Raji (cell line): ENCODE results near the gene SETD2.

Source experiments
- POLR2A ChIP-seq: IDR thresholded peaks from 2 replicates; pipeline ENCODE4 v1.6.1; 2011; ENCODE audit warnings: low read depth, low read length, control low read depth; ENCODE audit not compliant: insufficient read depth

Gene SETD2

DNA sequence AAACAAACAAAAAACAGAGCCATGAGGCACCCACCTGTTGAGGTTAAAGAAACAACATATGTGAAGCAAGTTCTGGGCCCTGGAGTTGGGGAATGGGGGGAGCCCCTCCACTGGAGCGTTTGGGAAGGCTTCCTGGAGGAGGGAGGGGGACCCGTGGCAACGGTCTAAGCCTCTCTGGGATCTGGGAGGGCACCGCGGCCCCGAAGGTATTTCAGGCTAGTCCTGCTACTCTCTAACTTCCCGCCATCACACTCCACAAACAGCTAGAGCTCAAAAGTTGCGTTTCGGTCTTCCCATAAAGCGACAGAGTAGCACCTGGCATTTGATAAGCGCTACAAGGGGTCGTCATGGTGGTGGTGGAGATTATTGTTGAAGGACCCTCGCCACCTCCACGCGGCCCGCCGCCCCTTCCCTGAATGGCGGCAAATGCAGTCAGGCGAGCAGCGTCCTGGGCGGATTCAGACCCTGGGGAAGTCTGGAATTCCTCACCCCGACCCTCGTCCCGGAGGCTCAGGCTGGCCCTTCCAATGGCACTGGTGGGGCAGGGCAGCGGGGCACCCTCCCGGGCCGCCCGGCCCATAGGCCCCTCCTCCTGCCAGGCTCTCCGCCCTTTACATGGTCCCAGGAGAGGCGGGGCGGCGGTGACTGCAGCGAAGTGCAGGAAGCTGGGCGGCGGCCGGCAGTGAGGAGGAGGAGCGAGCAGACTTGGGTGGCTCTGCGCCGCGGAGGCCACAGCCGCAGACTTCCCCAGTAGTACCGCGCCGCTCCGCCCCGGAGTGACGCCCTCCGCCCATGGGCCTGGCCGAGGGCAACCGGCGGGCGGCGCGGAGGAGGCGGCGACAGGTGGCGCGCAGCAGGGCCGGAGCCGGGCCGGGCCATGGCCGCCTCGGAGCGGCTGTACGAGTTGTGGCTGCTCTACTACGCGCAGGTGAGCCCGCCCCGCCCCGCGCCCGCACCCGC, 184.6 kb downstream of the SETD2 start, which contains the start of gene NBEAL2:
Gene NBEAL2, plus strand, starts transcription at position 682 of the 960 bp plus-strand sequence. Its CDS starts 196 bp downstream, at position 878.
- TF ChIP-seq POLR2A, result peak; percentile 84

DNA sequence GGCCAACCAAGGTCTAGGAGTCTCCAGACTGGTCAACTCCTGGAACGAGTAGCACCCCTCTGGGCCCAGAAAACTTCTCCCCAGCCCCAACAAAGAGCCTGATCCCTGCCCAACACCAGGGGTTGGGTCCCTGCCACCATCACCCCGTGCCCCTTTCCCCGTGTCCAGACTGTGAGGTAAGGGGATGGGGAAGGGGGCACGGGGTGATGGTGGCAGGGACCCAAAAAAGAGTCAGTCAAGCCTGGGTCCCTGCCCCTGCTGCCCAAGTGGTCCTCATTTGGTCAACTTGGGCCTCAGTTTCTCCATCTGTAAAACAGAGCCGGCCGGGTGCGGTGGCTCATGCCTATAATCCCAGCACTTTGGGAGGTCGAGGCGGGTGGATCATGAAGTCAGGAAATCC, 185.5 kb downstream of the SETD2 start:
- TF ChIP-seq POLR2A, result no peak

DNA sequence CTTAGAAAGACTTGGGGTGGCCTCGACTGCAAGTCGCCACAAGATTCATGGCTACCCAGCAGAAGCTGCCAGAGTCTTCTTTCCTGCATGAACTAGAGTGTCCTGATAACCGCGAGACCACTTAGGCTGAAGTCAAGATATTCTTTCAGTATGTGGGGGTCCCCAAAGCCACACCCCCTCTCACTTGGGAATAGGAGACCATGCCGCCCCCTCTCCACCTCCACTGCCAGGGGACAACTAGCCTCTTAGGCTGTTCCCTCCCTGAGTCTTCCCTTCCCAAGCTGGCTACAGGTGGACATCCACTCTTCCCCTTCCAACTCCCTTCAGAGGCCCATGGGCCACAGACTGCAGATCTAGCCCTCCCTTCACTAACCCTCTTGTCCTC, 186.1 kb downstream of the SETD2 start:
- TF ChIP-seq POLR2A, result no peak

DNA sequence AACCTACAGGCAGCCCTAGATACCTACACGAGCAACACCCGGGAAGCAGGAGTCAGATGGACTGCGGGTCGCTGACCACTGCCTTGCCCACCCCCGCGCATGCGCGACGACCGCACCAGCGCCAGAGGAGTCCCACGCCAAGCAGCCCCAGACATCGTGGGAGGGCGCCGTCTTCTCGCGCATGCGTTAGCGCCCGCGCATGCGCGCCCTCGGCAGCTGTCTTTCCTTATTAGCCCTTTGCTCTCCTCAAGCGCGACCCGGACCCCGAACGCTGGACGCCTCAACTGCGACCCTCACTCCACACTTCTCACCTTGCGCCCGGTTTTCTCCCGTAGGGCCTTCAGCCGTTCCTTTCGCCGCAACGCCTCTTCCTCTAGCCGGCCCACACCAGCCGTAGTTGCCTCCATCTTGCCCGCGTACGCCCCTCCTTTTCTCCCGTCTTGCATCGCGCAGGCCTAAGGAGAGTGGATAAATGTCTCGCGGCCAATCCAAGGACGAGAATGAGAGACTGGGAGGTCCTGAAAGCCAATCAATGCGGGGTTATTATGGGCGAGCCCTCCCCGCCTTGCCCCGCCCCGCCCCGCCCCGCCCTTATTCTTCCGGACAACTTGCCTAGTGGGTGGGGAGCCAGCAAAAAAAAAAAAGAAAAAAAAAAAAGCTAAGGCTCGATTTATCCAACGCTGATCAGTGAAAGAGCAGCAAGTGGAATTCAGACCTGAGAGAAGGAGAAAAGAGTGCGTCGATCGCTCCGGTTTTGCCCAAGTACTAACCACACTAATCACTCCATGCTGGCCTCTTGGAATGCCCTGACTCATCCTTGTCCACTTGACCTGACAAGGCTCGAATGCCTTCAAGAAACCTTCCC, 187.4 kb downstream of the SETD2 start, which contains the start of gene CCDC12:
Gene CCDC12, minus strand, starts transcription at position 420 of the 865 bp plus-strand sequence. Its CDS starts 13 bp downstream, at position 407.
- peak; percentile 85 for TF ChIP-seq POLR2A

DNA sequence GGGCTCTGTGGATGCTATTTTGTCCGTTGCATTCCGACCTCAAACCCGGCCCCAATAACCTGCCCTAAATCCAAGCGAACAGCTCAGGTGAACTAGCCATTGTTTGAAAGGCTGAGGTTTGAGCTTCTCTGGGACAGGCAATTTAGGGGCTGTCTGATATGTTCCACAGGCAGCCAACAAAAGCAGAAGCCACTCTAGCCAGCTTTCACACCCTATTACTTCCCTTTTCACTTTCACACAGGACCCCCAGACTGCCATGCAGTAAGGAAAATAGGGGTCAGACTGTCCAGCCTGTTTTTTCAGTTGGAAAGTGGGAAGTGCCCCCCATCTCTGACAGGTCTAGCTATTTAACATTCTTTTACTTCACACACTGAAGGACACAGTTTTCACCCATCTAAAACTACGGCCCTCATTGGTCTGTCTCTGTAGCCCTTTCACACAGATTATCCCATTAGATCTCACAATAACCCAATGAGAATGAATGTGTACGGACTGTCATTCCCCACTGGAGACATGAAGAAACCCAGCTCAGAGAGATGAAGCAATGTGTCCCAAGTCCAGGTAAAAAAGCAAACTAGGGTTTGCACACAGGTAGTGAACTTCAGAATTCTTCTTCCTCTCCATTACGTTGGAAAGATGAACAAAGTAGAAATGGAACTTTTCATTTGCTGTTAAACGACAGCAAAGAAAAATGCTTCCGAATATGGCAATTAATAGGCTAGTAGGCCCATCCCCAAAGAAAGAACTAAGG, 189.3 kb downstream of the SETD2 start:
- no peak for TF ChIP-seq POLR2A

DNA sequence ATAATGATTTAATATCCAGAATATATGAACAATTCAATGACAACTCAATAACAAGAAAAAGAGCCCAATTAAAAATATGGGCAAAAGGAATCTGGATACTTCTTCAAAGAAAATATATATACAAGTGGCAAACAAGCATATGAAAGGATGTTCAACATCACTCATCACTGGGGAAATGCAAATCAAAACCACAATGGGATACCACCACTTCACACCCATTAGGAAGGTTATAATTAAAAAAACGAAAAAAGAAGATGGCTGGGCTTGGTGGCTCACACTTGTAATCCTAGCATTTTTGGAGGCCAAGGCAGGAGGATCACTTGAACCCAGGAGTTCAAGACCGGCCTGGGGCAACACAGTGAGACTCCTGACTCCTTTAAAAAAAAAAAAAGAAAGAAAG, 191.5 kb downstream of the SETD2 start:
- TF ChIP-seq POLR2A, result no peak

DNA sequence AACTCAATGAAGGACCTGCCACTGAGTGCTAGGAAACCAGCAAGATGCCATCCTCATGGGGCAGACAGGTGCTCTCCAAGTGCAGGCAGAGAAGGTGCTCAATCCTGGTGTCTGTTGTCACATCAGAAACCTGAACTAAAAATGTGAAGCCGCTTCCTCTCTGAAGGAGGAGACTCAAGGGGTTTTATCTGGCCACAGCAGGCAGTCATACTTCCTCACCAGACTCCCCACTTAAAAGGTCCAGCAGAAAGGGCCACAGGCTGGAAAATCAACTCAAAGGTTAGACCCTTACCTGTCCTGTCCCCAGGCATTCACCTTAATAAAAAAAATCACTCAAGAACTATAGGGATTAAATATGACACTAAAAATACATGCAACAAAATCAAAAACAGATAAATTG, 192.2 kb downstream of the SETD2 start:
- TF ChIP-seq POLR2A, result no peak

DNA sequence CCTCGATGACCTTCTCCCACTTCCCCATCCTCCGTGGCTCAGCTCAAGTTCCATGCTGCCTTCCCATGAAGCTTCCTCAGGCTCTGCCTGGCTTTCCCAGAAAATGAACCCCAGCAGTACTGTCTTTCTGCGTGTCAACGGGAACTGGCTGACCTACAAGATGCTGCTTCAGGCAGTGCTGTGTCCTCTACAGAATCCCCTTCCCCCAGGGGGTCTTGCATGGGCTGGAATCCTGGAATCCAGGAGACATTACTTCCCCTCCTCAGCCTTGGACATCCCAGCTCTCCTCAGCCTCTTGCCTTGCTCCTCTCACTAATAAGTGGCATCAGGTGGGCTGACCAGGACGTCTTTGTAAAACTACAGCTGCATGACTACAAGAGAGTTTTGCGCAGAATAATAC, 192.8 kb downstream of the SETD2 start:
- no peak for TF ChIP-seq POLR2A

DNA sequence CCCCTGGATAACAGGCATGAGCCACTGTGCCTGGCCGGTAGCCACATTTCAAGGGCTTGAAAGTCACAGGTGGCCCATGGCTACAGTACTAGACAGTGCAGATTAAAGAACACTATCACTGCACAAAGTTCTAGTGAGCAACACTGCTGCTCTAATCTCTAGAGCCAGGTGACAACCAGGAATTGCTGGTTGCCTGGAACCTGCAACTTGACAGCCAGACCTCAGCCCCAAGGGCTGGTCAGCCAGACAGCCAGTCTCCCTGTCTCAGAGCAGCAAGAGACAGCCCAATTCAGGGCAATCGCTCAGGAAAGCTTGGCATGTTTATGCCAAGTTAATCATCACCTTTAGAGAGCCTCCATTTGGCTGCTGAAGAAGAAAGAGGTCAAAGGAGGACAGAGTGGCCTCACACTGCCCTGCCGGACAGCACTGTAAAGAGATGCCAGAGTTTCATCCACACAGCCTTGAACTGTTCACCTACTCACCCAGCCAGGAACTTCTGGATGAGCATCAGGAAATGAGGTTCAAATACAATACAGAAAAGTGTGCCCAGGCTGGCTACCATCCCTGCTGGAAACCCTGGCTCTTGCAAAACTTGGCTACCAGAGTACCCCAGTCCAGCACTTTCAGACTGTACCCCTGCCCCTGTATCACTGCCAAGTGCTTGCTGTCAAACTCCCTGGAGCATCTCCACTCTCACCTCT, 193.4 kb downstream of the SETD2 start:
- no peak for TF ChIP-seq POLR2A

DNA sequence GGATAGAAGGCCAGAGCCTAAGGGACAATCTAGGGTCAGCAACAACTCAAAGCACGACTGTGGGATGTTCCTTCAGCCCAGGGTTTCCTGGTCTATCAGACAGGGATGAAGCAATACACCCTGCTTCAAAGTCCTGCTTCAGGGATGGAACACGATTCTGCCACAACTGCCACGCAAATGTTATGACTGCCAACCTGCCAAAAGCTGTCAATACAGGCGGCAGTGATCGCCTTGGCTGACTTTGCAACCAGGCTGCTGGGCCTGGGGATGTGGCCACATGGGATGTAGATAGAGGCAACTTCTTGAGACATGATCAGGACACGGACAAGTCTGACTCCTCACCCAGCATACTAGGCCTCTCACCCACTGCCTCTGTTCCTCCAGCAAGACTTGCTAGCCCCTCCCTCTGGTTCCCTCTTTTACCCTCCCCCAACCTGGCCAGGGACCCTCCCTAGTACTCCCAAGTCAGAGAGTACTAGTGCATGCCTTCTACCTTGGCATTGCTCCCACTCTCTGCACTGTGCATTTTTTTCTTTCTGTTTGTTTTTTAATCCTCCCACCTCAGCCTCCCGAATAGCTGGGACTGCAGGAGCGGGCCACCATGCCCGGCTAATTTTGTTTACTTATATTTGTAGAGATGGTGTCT, 195.0 kb downstream of the SETD2 start:
- no peak for TF ChIP-seq POLR2A

DNA sequence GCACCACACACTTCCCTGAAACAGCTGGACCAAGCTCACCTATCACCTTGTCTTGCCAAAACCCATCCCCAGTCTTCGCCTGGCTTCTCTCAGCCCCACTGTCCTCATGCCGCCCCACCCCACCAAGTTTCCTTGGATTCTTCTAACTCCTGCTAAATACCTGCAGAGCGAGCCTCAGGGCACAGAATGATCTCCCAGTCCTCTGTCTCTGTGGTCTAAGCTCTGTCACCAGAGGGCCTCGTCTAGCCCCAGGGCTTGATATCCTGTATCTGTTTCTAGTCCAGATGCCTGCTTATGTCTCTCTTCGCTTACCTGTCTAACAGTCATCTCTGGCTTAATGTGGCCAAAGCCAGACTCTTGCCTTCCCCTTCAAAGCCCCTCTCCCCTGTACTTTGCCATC, 197.1 kb downstream of the SETD2 start:
- TF ChIP-seq POLR2A, result no peak
